Body of pancreas (tissue), 4 donors: ENCODE measurements around the gene CDH12. TPM values are rescaled to one million over a fixed set of nuclear protein-coding genes. Genes with fewer than 3 reads are reported as not detected.

ENCODE experiments used
- ATAC-seq: fragments of 150-250 bp; one replicate; pipeline ENCODE4 v1.9.1; 2016
- DNase-seq, 4 donors: peaks; one replicate each; pipeline ENCODE4 v3.0.0-alpha.2; 2019
- H3K27ac ChIP-seq, 4 donors: fragments of 200-600 bp; sonication (generic); 1 replicate in 3 of 4; 2 replicates in 1 of 4; pipeline versions ENCODE4 v1.5.1 to v1.6.1; 2016 to 2019; ENCODE audit warnings: mild to moderate bottlenecking in 1 of 4, mixed read lengths in 1 of 4, moderate library complexity in 1 of 4
- H3K27me3 ChIP-seq, 2 donors: fragments of 200-600 bp; sonication (generic); one replicate each; pipeline ENCODE4 v1.6.0; 2016; ENCODE audit warnings: mild to moderate bottlenecking in 1 of 2
- H3K36me3 ChIP-seq, 2 donors: fragments of 200-600 bp; sonication (generic); replicated peaks in 1 of 2; 2 replicates each; pipeline ENCODE4 v1.5.1; 2016; ENCODE audit warnings: low read depth in 2 of 2; ENCODE audit not compliant: insufficient read depth in 1 of 2
- H3K4me1 ChIP-seq: fragments of 200-600 bp; sonication (generic); one replicate; pipeline ENCODE4 v1.6.0; 2016
- H3K4me3 ChIP-seq, 2 donors: fragments of 200-600 bp; sonication (generic); 1 replicate in 1 of 2; 2 replicates in 1 of 2; pipeline ENCODE4 v1.5.1; 2016 to 2019
- H3K9me3 ChIP-seq, 3 donors: fragments of 200-600 bp; sonication (generic); 1 replicate in 2 of 3; 2 replicates in 1 of 3; pipeline ENCODE4 v1.5.1; 2016
- POLR2A ChIP-seq, 3 donors: fragments of 450-650 bp; IDR thresholded peaks; one replicate each; pipeline ENCODE4 v1.6.1; 2016; ENCODE audit warnings: antibody characterized with exemption in 3 of 3, mild to moderate bottlenecking in 2 of 3
- WGBS, 2 donors: methylation state at CpG; one replicate each; pipeline ENCODE4 v1.1.5; 2017; 5-methylcytosine and 5-hydroxymethylcytosine counted together
- intact Hi-C: fragments of 100-400 bp; cut with DNase I; formaldehyde crosslinking; loops from one replicate; pipeline ENCODE4 v1.15.1; 2023
- total RNA-seq, 2 donors: library from RNA; depleted of rRNA; stranded (reverse); fragments of >200 nt; gene quantifications; one replicate each; pipeline ENCODE4 v1.1.0, GENCODE V29; 2016
- TF ChIP-seq, protein P1 (sequence below), 7 experiments: fragments of 450-650 bp in 4 of 7; fragments of 200-600 bp in 3 of 7; sonication (generic) in 3 of 7; IDR thresholded peaks; one replicate each; pipeline ENCODE4 v1.5.1; 2016 to 2019; ENCODE audit warnings: antibody characterized with exemption in 7 of 7

Gene CDH12
- total RNA-seq, 2 donors from 2014 or later, result not detected

- Histone ChIP-seq H3K27ac (no peak overlapping the region), H3K27me3 (no peaks in the 10 kb centered on the region), H3K4me1 (no peaks in the 10 kb centered on the region), H3K9me3 (no peaks in the 10 kb centered on the region), H3K4me3 (no peak overlapping the region), H3K36me3 (no peaks in the 10 kb centered on the region)
- DNase-seq (no peak), ATAC-seq (no peak)
- intact Hi-C loops, result no loop called here
- TF ChIP-seq POLR2A (IDR thresholded peaks at IDR 0.05), result no peak
- TF ChIP-seq, protein P1, sequence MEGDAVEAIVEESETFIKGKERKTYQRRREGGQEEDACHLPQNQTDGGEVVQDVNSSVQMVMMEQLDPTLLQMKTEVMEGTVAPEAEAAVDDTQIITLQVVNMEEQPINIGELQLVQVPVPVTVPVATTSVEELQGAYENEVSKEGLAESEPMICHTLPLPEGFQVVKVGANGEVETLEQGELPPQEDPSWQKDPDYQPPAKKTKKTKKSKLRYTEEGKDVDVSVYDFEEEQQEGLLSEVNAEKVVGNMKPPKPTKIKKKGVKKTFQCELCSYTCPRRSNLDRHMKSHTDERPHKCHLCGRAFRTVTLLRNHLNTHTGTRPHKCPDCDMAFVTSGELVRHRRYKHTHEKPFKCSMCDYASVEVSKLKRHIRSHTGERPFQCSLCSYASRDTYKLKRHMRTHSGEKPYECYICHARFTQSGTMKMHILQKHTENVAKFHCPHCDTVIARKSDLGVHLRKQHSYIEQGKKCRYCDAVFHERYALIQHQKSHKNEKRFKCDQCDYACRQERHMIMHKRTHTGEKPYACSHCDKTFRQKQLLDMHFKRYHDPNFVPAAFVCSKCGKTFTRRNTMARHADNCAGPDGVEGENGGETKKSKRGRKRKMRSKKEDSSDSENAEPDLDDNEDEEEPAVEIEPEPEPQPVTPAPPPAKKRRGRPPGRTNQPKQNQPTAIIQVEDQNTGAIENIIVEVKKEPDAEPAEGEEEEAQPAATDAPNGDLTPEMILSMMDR (IDR thresholded peaks at IDR 0.05), result no peak
- 48 to 60% methylated on average over 5 of the region's 5 CpGs for WGBS, 2 donors
Observed at GRCh38 chr5:22764736-22765135, 88.4 kb downstream of the CDH12 start.

DNA sequence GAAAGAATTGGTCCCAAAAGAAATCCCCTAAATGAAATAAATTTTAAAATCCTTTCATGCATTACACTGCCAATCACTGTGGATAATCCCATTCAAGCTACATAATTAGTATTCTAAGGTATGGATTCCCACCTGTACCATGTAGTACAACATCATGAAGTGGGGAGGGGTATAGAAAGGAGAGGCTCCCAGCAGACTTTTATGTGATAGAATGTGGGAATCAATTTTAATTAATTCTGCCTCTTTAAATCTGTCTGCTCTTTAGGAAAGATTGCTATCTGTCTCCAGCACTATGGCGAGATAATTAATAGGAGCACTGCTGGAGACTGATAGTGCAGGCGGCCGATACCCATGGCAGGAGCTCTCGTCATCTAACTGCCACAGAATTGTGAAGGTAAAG lies 95.4 kb downstream of the CDH12 start:
- intact Hi-C loops, result no loop called here
- Histone ChIP-seq H3K4me1 (no peaks in the 10 kb centered on the region), H3K36me3 (no peaks in the 10 kb centered on the region), H3K9me3 (no peaks in the 10 kb centered on the region), H3K4me3 (no peak overlapping the region), H3K27ac (no peak overlapping the region), H3K27me3 (no peaks in the 10 kb centered on the region)
- WGBS, 2 donors, result 32 to 37% methylated on average over 4 of the region's 4 CpGs
- TF ChIP-seq POLR2A (IDR thresholded peaks at IDR 0.05), result no peak
- TF ChIP-seq, protein P1 (IDR thresholded peaks at IDR 0.05), result no peak
- ATAC-seq, result no peak
- no peak for DNase-seq

GRCh38 chr5:22754155-22754554 lies 99.0 kb downstream of the CDH12 start:
- WGBS, 2 donors, result 47 to 64% methylated on average over 3 of the region's 3 CpGs
- intact Hi-C loops, result no loop called here
- Histone ChIP-seq H3K27me3 (no peaks in the 10 kb centered on the region), H3K4me3 (no peak overlapping the region), H3K4me1 (no peaks in the 10 kb centered on the region), H3K36me3 (no peaks in the 10 kb centered on the region), H3K27ac (no peak overlapping the region), H3K9me3 (no peaks in the 10 kb centered on the region)
- ATAC-seq (no peak), DNase-seq (no peak)
- TF ChIP-seq, protein P1 (IDR thresholded peaks at IDR 0.05), result no peak
- no peak for TF ChIP-seq POLR2A (IDR thresholded peaks at IDR 0.05)

DNA sequence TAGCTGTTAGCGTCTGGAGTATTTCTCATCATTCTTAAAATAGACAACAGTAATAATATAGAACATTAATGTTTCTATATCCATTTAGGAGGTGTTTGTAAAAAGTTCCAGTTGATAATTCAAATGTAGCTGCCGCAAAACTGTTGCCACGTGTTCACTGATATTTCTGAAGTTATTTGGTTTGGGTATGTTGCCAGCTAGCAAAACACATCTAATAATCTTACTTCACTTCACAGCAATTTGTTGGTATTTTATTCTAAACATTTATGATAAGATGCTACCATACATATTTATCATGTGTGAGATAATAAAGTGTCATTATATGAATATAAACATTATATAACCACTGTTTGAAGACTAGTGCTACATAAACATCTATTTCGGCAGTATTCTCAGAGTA lies 101.6 kb downstream of the CDH12 start:
- WGBS, 2 donors, result 67 to 69% methylated on average over 4 of the region's 4 CpGs
- ATAC-seq, result no peak
- H3K9me3 ChIP-seq, result no peaks in the 10 kb centered on the region

GRCh38 chr5:22736443-22737003 lies 116.6 kb downstream of the CDH12 start:
- no peak overlapping the region for H3K27ac ChIP-seq
- ATAC-seq (no peak), DNase-seq (no peak)
- WGBS, 2 donors, result 40 to 46% methylated on average over 3 of the region's 3 CpGs
- H3K27me3 ChIP-seq, result no peaks in the 10 kb centered on the region
- H3K9me3 ChIP-seq, result no peaks in the 10 kb centered on the region
- no peak overlapping the region for H3K4me3 ChIP-seq
- TF ChIP-seq POLR2A (IDR thresholded peaks at IDR 0.05), result no peak
- TF ChIP-seq, protein P1 (IDR thresholded peaks at IDR 0.05), result no peak
- intact Hi-C loops, result no loop called here
- no peaks in the 10 kb centered on the region for H3K4me1 ChIP-seq
- H3K36me3 ChIP-seq, result no peaks in the 10 kb centered on the region

More for the DNA sequence above, 101.6 kb downstream of the CDH12 start:
- intact Hi-C loops, result no loop called here
- no peaks in the 10 kb centered on the region for H3K27me3 ChIP-seq
- H3K4me3 ChIP-seq, result no peak overlapping the region
- no peaks in the 10 kb centered on the region for H3K36me3 ChIP-seq
- H3K27ac ChIP-seq, result no peak overlapping the region
- TF ChIP-seq, protein P1 (IDR thresholded peaks at IDR 0.05), result no peak
- DNase-seq, result no peak
- no peaks in the 10 kb centered on the region for H3K4me1 ChIP-seq
